Stimulated activated effector memory CD8-positive, alpha-beta T cell treated with anti-CD3 and anti-CD28 coated beads, Interleukin-12 subunit alpha, Interleukin-12 subunit beta, amount 100 ng/mL, for 72 hours (primary cell): ENCODE measurements around the gene CYB5D1.

Source experiments
- ATAC-seq: fragments of 150-1000 bp; cut with Tn5 transposase; 2 replicates; pipeline ENCODE4 v1.10.0; 2021
- DNase-seq, 2 donors: peaks; one replicate each; pipeline ENCODE4 v3.0.0; 2021 to 2022; ENCODE audit warnings: low spot score in 2 of 2
- H3K27ac Mint-ChIP-seq: one replicate; pipeline ENCODE4 v1.8.0; 2022; ENCODE audit warnings: mild to moderate bottlenecking, mixed read lengths
- H3K36me3 Mint-ChIP-seq: one replicate; pipeline ENCODE4 v1.8.0; 2022; ENCODE audit warnings: mild to moderate bottlenecking, mixed read lengths
- H3K4me1 Mint-ChIP-seq: one replicate; pipeline ENCODE4 v1.8.0; 2022; ENCODE audit warnings: mixed read lengths
- H3K4me3 Mint-ChIP-seq: one replicate; pipeline ENCODE4 v1.8.0; 2022; ENCODE audit warnings: mild to moderate bottlenecking, mixed read lengths
- H3K9me3 Mint-ChIP-seq: one replicate; pipeline ENCODE4 v1.8.0; 2022; ENCODE audit warnings: mixed read lengths

CYB5D1 gene

GRCh38 chr17:7894226-7894625 is 36.4 kb downstream of the CYB5D1 start:
- Mint-ChIP-seq H3K27ac (peak overlapping the region; percentile 58), H3K9me3 (no peaks in the 10 kb centered on the region), H3K36me3 (no peaks in the 10 kb centered on the region), H3K4me1 (peaks cover 30% of the 10 kb centered on the region), H3K4me3 (no peak overlapping the region)
- no peak for DNase-seq
- ATAC-seq: no peak

GRCh38 chr17:7894866-7895265 is 37.1 kb downstream of the CYB5D1 start:
- peak overlapping the region; percentile 58 for H3K27ac Mint-ChIP-seq
- DNase-seq: no peak
- no peak overlapping the region for H3K4me3 Mint-ChIP-seq
- peaks cover 30% of the 10 kb centered on the region for H3K4me1 Mint-ChIP-seq
- ATAC-seq: no peak
- H3K36me3 Mint-ChIP-seq: no peaks in the 10 kb centered on the region
- no peaks in the 10 kb centered on the region for H3K9me3 Mint-ChIP-seq

- H3K27ac Mint-ChIP-seq: peak overlapping the region; percentile 72
- no peak for ATAC-seq
- no peaks in the 10 kb centered on the region for H3K36me3 Mint-ChIP-seq
- peaks cover 22% of the 10 kb centered on the region for H3K4me1 Mint-ChIP-seq
- DNase-seq: no peak
- H3K9me3 Mint-ChIP-seq: no peaks in the 10 kb centered on the region
- no peak overlapping the region for H3K4me3 Mint-ChIP-seq
Observed at GRCh38 chr17:7897090-7897489, 39.3 kb downstream of the CYB5D1 start.

- ATAC-seq (peak; percentile 87), DNase-seq (no peak)
- Mint-ChIP-seq H3K36me3 (no peaks in the 10 kb centered on the region), H3K27ac (peak overlapping the region; percentile 72), H3K9me3 (no peaks in the 10 kb centered on the region), H3K4me3 (no peak overlapping the region), H3K4me1 (peaks cover 22% of the 10 kb centered on the region)
Observed at GRCh38 chr17:7897773-7898172, 40.0 kb downstream of the CYB5D1 start.

GRCh38 chr17:7903154-7904103 is 45.6 kb downstream of the CYB5D1 start:
- H3K4me1 Mint-ChIP-seq: peaks cover 9% of the 10 kb centered on the region
- H3K27ac Mint-ChIP-seq: peak overlapping the region; percentile 83
- H3K9me3 Mint-ChIP-seq: no peaks in the 10 kb centered on the region
- DNase-seq (no peak), ATAC-seq (no peak)
- H3K4me3 Mint-ChIP-seq: no peak overlapping the region
- H3K36me3 Mint-ChIP-seq: no peaks in the 10 kb centered on the region

GRCh38 chr17:7909089-7909488 is 51.3 kb downstream of the CYB5D1 start:
- no peak for ATAC-seq
- DNase-seq: no peak
- peaks cover 24% of the 10 kb centered on the region for H3K4me1 Mint-ChIP-seq
- H3K4me3 Mint-ChIP-seq: no peak overlapping the region
- no peaks in the 10 kb centered on the region for H3K36me3 Mint-ChIP-seq
- no peaks in the 10 kb centered on the region for H3K9me3 Mint-ChIP-seq
- peak overlapping the region; percentile 90 for H3K27ac Mint-ChIP-seq

GRCh38 chr17:7910281-7910680 is 52.5 kb downstream of the CYB5D1 start:
- H3K27ac Mint-ChIP-seq: peak overlapping the region; percentile 90
- no peak for ATAC-seq

GRCh38 chr17:7910711-7911110 is 52.9 kb downstream of the CYB5D1 start:
- Mint-ChIP-seq H3K27ac (peak overlapping the region; percentile 90), H3K9me3 (no peaks in the 10 kb centered on the region), H3K36me3 (no peaks in the 10 kb centered on the region)

More at GRCh38 chr17:7910281-7910680, 52.5 kb downstream of the CYB5D1 start:
- no peak for DNase-seq
- Mint-ChIP-seq H3K9me3 (no peaks in the 10 kb centered on the region), H3K4me1 (peaks cover 31% of the 10 kb centered on the region), H3K4me3 (no peak overlapping the region), H3K36me3 (no peaks in the 10 kb centered on the region)

GRCh38 chr17:7911116-7911515 is 53.3 kb downstream of the CYB5D1 start:
- Mint-ChIP-seq H3K27ac (peak overlapping the region; percentile 90), H3K4me3 (no peak overlapping the region), H3K36me3 (no peaks in the 10 kb centered on the region), H3K4me1 (peaks cover 33% of the 10 kb centered on the region), H3K9me3 (no peaks in the 10 kb centered on the region)
- ATAC-seq (no peak), DNase-seq (no peak)

More at GRCh38 chr17:7910711-7911110, 52.9 kb downstream of the CYB5D1 start:
- ATAC-seq (no peak), DNase-seq (no peak)
- no peak overlapping the region for H3K4me3 Mint-ChIP-seq
- peaks cover 33% of the 10 kb centered on the region for H3K4me1 Mint-ChIP-seq
